ENCODE results near the gene DHH. TPM values are rescaled to one million over a fixed set of nuclear protein-coding genes. Genes with fewer than 3 reads are reported as not detected.

Gene DHH
- total and polyA plus RNA-seq, 9 of the 15 experiments (the other 6 are each of a cell fraction or from before 2014, with no cell fraction given), result 0.07 to 2.6 (median 0.54) TPM

- TF ChIP-seq DDX20 (tag; IDR thresholded peaks at IDR 0.05; ENCODE audit: low read depth) (no peak), CREM (IDR thresholded peaks at IDR 0.05; ENCODE audit: low read depth) (peak; percentile 79), MEIS2 (IDR thresholded peaks at IDR 0.05; ENCODE audit: partially characterized antibody) (peak; percentile 44), ZBTB8A (IDR thresholded peaks at IDR 0.05; ENCODE audit: partially characterized antibody) (no peak), PTRF (tag; IDR thresholded peaks at IDR 0.05) (no peak; the same call in 1 of the 2 replicates), MLX (CRISPR knock-in tag; conservative IDR thresholded peaks at IDR 0.05) (no peak), ZC3H8 (IDR thresholded peaks at IDR 0.05) (no peak), IRF9 (tag; IDR thresholded peaks at IDR 0.05) (no peak), POLR2A (conservative IDR thresholded peaks at IDR 0.05) (peak; percentile 46; the same call in 1 of the 2 replicates), TAF7 (tag; IDR thresholded peaks at IDR 0.05) (no peak), BHLHE40 (IDR thresholded peaks at IDR 0.05; ENCODE audit: low read length) (peak; percentile 80; the same call in 1 of the 2 replicates), POLR2H (tag; IDR thresholded peaks at IDR 0.05; ENCODE audit: low read depth) (no peak), ZNF445 (CRISPR knock-in tag; IDR thresholded peaks at IDR 0.05; ENCODE audit: low read depth) (no peak), HINFP (tag; conservative IDR thresholded peaks at IDR 0.05; ENCODE audit: low read depth) (no peak)
- TF ChIP-seq, protein P1, sequence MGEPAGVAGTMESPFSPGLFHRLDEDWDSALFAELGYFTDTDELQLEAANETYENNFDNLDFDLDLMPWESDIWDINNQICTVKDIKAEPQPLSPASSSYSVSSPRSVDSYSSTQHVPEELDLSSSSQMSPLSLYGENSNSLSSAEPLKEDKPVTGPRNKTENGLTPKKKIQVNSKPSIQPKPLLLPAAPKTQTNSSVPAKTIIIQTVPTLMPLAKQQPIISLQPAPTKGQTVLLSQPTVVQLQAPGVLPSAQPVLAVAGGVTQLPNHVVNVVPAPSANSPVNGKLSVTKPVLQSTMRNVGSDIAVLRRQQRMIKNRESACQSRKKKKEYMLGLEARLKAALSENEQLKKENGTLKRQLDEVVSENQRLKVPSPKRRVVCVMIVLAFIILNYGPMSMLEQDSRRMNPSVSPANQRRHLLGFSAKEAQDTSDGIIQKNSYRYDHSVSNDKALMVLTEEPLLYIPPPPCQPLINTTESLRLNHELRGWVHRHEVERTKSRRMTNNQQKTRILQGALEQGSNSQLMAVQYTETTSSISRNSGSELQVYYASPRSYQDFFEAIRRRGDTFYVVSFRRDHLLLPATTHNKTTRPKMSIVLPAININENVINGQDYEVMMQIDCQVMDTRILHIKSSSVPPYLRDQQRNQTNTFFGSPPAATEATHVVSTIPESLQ (CRISPR knock-in tag; IDR thresholded peaks at IDR 0.05), result no peak
- TF ChIP-seq, protein P2, sequence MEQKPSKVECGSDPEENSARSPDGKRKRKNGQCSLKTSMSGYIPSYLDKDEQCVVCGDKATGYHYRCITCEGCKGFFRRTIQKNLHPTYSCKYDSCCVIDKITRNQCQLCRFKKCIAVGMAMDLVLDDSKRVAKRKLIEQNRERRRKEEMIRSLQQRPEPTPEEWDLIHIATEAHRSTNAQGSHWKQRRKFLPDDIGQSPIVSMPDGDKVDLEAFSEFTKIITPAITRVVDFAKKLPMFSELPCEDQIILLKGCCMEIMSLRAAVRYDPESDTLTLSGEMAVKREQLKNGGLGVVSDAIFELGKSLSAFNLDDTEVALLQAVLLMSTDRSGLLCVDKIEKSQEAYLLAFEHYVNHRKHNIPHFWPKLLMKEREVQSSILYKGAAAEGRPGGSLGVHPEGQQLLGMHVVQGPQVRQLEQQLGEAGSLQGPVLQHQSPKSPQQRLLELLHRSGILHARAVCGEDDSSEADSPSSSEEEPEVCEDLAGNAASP (IDR thresholded peaks at IDR 0.05), result no peak
- TF ChIP-seq, protein P3, sequence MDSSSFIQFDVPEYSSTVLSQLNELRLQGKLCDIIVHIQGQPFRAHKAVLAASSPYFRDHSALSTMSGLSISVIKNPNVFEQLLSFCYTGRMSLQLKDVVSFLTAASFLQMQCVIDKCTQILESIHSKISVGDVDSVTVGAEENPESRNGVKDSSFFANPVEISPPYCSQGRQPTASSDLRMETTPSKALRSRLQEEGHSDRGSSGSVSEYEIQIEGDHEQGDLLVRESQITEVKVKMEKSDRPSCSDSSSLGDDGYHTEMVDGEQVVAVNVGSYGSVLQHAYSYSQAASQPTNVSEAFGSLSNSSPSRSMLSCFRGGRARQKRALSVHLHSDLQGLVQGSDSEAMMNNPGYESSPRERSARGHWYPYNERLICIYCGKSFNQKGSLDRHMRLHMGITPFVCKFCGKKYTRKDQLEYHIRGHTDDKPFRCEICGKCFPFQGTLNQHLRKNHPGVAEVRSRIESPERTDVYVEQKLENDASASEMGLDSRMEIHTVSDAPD (CRISPR knock-in tag; IDR thresholded peaks at IDR 0.05), result no peak
- TF ChIP-seq, protein P4, sequence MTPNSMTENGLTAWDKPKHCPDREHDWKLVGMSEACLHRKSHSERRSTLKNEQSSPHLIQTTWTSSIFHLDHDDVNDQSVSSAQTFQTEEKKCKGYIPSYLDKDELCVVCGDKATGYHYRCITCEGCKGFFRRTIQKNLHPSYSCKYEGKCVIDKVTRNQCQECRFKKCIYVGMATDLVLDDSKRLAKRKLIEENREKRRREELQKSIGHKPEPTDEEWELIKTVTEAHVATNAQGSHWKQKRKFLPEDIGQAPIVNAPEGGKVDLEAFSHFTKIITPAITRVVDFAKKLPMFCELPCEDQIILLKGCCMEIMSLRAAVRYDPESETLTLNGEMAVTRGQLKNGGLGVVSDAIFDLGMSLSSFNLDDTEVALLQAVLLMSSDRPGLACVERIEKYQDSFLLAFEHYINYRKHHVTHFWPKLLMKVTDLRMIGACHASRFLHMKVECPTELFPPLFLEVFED (CRISPR knock-in tag; conservative IDR thresholded peaks at IDR 0.05), result no peak
These were observed 2.4 kb downstream of the DHH start (continued) for GRCh38 chr12:49092086-49092815.
